ENCODE measurements around the gene LTA. TPM values are rescaled to one million over a fixed set of nuclear protein-coding genes. Genes with fewer than 3 reads are reported as not detected.

The LTA gene
- total RNA-seq, 1 donor from 2014 or later = not detected

DNA sequence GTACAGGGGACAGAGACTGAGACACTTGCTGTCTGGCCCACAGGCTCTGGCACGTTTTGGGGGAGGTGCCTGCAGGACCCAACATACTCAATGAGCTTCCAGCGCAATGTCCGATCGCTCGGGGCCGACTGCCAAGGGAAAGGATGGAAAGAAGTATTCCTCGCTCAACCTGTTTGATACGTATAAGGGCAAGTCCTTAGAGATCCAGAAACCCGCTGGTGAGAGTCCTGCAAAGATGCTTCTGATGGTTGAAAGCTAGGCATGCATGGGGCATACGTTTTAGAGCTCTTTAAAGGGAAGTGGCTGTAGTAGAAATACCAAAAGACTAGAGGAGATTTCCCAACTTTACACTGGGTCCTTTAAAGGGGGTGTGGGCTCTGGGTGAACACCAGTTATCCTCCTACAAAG, 50.6 kb downstream of the LTA start:
- peak; percentile 47 for DNase-seq (ENCODE audit: low spot score)

Other genes with a start within 250 kb of the LTA start
- gene HLA-B, start 215.1 kb upstream of the LTA start, total RNA-seq (ENCODE audit: insufficient read depth, low replicate concordance) = 113 TPM
- 6.0 TPM for gene MICA, start 168.7 kb upstream of the LTA start, total RNA-seq (ENCODE audit: insufficient read depth, low replicate concordance)
- 0.24 TPM for gene MICB, start 74.1 kb upstream of the LTA start, total RNA-seq (ENCODE audit: insufficient read depth, low replicate concordance)
- gene MCCD1, start 43.3 kb upstream of the LTA start, total RNA-seq (ENCODE audit: insufficient read depth, low replicate concordance) = not detected
- 185 TPM for gene DDX39B, start 30.3 kb upstream of the LTA start, total RNA-seq (ENCODE audit: insufficient read depth, low replicate concordance)
- 3.6 TPM for gene ATP6V1G2, start 25.7 kb upstream of the LTA start, total RNA-seq (ENCODE audit: insufficient read depth, low replicate concordance)
- 28.6 TPM for gene NFKBIL1, start 24.7 kb upstream of the LTA start, total RNA-seq (ENCODE audit: insufficient read depth, low replicate concordance)
- gene TNF, start 3.3 kb downstream of the LTA start, total RNA-seq (ENCODE audit: insufficient read depth, low replicate concordance) = 1.4 TPM
- gene LTB, start 10.1 kb downstream of the LTA start, total RNA-seq (ENCODE audit: insufficient read depth, low replicate concordance) = 0.96 TPM
- not detected for gene LST1, start 14.0 kb downstream of the LTA start, total RNA-seq (ENCODE audit: insufficient read depth, low replicate concordance)
- not detected for gene NCR3, start 20.7 kb downstream of the LTA start, total RNA-seq (ENCODE audit: insufficient read depth, low replicate concordance)
- gene AIF1, start 42.9 kb downstream of the LTA start, total RNA-seq (ENCODE audit: insufficient read depth, low replicate concordance) = 63.6 TPM
- gene PRRC2A, start 48.4 kb downstream of the LTA start, total RNA-seq (ENCODE audit: insufficient read depth, low replicate concordance) = 21.4 TPM
- gene BAG6, start 80.4 kb downstream of the LTA start, total RNA-seq (ENCODE audit: insufficient read depth, low replicate concordance) = 58.7 TPM
- gene APOM, start 83.6 kb downstream of the LTA start, total RNA-seq (ENCODE audit: insufficient read depth, low replicate concordance) = not detected
- 24.1 TPM for gene C6orf47, start 88.5 kb downstream of the LTA start, total RNA-seq (ENCODE audit: insufficient read depth, low replicate concordance)
- 9.6 TPM for gene GPANK1, start 92.7 kb downstream of the LTA start, total RNA-seq (ENCODE audit: insufficient read depth, low replicate concordance)
- 36.6 TPM for gene CSNK2B, start 93.8 kb downstream of the LTA start, total RNA-seq (ENCODE audit: insufficient read depth, low replicate concordance)
- gene LY6G5B, start 97.7 kb downstream of the LTA start, total RNA-seq (ENCODE audit: insufficient read depth, low replicate concordance) = 1.2 TPM
- 0.48 TPM for gene LY6G5C, start 108.8 kb downstream of the LTA start, total RNA-seq (ENCODE audit: insufficient read depth, low replicate concordance)
- 33.7 TPM for gene ABHD16A, start 131.0 kb downstream of the LTA start, total RNA-seq (ENCODE audit: insufficient read depth, low replicate concordance)
- gene LY6G6F, start 134.6 kb downstream of the LTA start, total RNA-seq (ENCODE audit: insufficient read depth, low replicate concordance) = not detected
- not detected for gene LY6G6D, start 143.1 kb downstream of the LTA start, total RNA-seq (ENCODE audit: insufficient read depth, low replicate concordance)
- 3.1 TPM for gene LY6G6C, start 149.5 kb downstream of the LTA start, total RNA-seq (ENCODE audit: insufficient read depth, low replicate concordance)
- gene MPIG6B, start 151.1 kb downstream of the LTA start, total RNA-seq (ENCODE audit: insufficient read depth, low replicate concordance) = 3.1 TPM
- 87.4 TPM for gene DDAH2, start 157.0 kb downstream of the LTA start, total RNA-seq (ENCODE audit: insufficient read depth, low replicate concordance)
- 203 TPM for gene CLIC1, start 164.2 kb downstream of the LTA start, total RNA-seq (ENCODE audit: insufficient read depth, low replicate concordance)
- 8.2 TPM for gene MSH5, start 167.7 kb downstream of the LTA start, total RNA-seq (ENCODE audit: insufficient read depth, low replicate concordance)
- gene SAPCD1, start 190.4 kb downstream of the LTA start, total RNA-seq (ENCODE audit: insufficient read depth, low replicate concordance) = not detected
- gene VWA7, start 205.0 kb downstream of the LTA start, total RNA-seq (ENCODE audit: insufficient read depth, low replicate concordance) = not detected
- gene VARS1, start 223.5 kb downstream of the LTA start, total RNA-seq (ENCODE audit: insufficient read depth, low replicate concordance) = 18.8 TPM
- 28.9 TPM for gene LSM2, start 234.7 kb downstream of the LTA start, total RNA-seq (ENCODE audit: insufficient read depth, low replicate concordance)
- gene HSPA1L, start 243.0 kb downstream of the LTA start, total RNA-seq (ENCODE audit: insufficient read depth, low replicate concordance) = 1.4 TPM
- gene HSPA1A, start 243.3 kb downstream of the LTA start, total RNA-seq (ENCODE audit: insufficient read depth, low replicate concordance) = 84.7 TPM

Measured in umbilical cord (tissue), 2 donors.